Neural cell (in vitro differentiated cells): ENCODE data around the gene EOGT.

ENCODE experiments used
- EZH2 ChIP-seq: fragments of 200-600, 300-800 bp; shearing (Covaris generic), sonication (generic); IDR thresholded peaks from 2 replicates; pipeline ENCODE4 v1.6.1; 2014; ENCODE audit warnings: antibody characterized with exemption, low read length, borderline replicate concordance, mild to moderate bottlenecking; ENCODE audit not compliant: insufficient read depth, poor library complexity, severe bottlenecking
- SMC3 ChIP-seq: fragments of 450-650 bp; conservative IDR thresholded peaks from 2 replicates; pipeline ENCODE4 v1.6.1; 2014; ENCODE audit warnings: antibody characterized with exemption, mild to moderate bottlenecking, moderate library complexity; ENCODE audit not compliant: poor library complexity
- TF ChIP-seq, protein P1 (sequence below): fragments of 450-650 bp; IDR thresholded peaks from 2 replicates; pipeline ENCODE4 v1.5.1; 2014; ENCODE audit warnings: antibody characterized with exemption, mild to moderate bottlenecking, moderate library complexity; ENCODE audit not compliant: poor library complexity, severe bottlenecking

GRCh38 chr3:69005071-69005790, 8.3 kb downstream of the EOGT start:
- TF ChIP-seq, protein P1, sequence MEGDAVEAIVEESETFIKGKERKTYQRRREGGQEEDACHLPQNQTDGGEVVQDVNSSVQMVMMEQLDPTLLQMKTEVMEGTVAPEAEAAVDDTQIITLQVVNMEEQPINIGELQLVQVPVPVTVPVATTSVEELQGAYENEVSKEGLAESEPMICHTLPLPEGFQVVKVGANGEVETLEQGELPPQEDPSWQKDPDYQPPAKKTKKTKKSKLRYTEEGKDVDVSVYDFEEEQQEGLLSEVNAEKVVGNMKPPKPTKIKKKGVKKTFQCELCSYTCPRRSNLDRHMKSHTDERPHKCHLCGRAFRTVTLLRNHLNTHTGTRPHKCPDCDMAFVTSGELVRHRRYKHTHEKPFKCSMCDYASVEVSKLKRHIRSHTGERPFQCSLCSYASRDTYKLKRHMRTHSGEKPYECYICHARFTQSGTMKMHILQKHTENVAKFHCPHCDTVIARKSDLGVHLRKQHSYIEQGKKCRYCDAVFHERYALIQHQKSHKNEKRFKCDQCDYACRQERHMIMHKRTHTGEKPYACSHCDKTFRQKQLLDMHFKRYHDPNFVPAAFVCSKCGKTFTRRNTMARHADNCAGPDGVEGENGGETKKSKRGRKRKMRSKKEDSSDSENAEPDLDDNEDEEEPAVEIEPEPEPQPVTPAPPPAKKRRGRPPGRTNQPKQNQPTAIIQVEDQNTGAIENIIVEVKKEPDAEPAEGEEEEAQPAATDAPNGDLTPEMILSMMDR, result no peak
- TF ChIP-seq EZH2 (no peak), SMC3 (no peak)
